ENCODE measurements around the gene BTBD7.

DNA sequence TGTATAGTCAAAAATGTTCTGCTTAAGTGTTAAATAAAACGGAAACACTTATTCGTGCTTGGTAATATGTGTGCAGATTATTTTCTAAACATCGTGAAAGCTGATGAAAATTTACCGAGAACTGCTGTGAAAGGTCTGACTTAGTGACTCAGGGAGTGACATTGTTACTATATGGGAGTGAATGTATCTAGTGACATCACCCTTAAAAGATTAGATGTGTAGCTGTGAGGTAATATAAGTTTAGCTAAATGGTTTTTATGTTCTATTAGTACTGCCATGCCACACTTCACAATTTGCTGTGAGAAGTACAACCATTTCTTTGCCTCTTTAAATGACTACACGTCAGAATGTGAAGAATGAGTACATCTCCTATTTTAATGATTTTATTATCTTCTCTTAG lies 15.5 kb upstream of the BTBD7 start:
- TF ChIP-seq POLR2A (IDR thresholded peaks at IDR 0.05; ENCODE audit: low read depth, low read length) = no peak
- TF ChIP-seq POLR2AphosphoS5 (IDR thresholded peaks at IDR 0.05; ENCODE audit: insufficient read depth, low read depth, low read length) = no peak
- TF ChIP-seq CTCF (IDR thresholded peaks at IDR 0.05; ENCODE audit: extremely low read depth in 1 of 2, insufficient read depth in 1 of 2, low read depth in 1 of 2, low read length in 2 of 2) = no peak

Data from endothelial cell of umbilical vein (primary cell).